Left renal cortex interstitium (tissue), 4 donors: ENCODE data around the gene CAMTA1. TPM values are rescaled to one million over a fixed set of nuclear protein-coding genes. Genes with fewer than 3 reads are reported as not detected.

Experiments used
- DNase-seq, 4 donors: peaks; one replicate each; pipeline ENCODE4 v3.0.0-alpha.2; 2013; ENCODE audit warnings: low read depth in 4 of 4, low spot score in 2 of 4, missing footprints in 1 of 4
- polyA plus RNA-seq, 4 donors: library from polyadenylated mRNA; unstranded; fragments of 120-200 nt; gene quantifications; one replicate each; pipeline ENCODE4 v1.2.1, GENCODE V29; 2013; ENCODE audit not compliant: insufficient read length in 4 of 4

Gene CAMTA1
- polyA plus RNA-seq, 4 donors: 76.8 to 91.3 (median 85.3) TPM

DNA sequence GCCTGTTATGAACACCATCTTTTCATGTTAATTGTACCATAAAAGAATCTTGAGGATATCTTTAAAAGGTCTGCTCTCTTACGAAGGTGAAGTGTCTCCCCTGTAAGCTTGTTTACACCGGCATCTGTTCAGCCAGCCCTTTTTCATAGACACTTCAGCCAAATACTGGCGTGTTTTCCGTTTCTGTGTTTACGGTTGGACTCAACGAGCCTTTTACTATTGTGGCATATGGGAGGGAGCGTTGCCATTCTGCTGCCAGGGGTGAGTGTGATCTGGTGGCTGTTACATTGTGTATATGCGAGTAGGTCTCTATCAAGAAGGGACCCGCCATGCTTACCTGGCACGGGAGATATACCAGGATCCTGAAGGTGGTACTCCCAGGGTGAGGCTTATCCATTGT, 433.8 kb downstream of the CAMTA1 start:
- no peak for DNase-seq

DNA sequence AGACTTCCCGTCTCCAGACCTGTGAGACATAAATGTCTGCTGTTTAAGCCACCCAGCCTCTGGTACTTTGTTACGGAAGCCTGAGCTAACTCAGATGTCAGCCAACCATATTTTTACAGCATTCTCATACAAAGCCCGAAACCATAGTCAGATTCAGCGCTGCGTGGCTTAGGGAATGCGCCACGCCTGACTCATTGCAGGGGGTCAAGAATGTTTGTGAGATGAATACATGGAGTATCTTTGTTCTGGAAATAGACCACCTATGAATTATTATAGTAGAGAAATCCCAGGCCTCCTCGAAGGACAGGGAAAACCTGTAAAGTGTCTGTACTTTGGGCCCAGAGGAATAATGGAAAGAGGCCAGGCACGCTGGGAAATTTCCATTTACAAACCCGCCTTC, 434.8 kb downstream of the CAMTA1 start:
- no peak for DNase-seq

DNA sequence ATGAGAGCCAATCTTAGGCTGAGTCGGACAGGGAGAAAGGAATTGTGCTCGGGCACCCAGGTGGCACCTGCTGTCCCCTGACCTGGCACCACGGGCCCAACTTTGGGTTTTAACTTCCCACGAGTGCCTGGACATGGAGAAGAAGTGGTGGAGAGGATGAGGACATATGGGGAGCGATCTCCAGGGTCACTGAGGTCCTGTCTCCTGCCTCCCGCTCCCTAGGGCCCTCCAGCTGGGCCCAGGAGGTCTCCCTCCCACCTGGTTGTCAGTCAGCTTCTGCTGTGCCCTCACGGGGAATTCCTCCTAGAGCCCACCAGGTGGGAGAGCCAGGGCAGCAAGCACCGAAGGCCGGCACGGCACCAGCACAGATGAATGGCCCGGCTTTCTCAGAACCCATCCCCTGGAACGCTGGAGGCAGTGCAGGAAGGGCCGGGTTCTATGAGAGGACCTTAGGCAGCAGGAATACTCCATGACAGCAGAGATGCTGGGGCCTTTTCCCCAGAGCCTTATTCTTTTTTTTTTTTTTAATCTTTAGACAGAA, 435.5 kb downstream of the CAMTA1 start:
- no peak for DNase-seq

DNA sequence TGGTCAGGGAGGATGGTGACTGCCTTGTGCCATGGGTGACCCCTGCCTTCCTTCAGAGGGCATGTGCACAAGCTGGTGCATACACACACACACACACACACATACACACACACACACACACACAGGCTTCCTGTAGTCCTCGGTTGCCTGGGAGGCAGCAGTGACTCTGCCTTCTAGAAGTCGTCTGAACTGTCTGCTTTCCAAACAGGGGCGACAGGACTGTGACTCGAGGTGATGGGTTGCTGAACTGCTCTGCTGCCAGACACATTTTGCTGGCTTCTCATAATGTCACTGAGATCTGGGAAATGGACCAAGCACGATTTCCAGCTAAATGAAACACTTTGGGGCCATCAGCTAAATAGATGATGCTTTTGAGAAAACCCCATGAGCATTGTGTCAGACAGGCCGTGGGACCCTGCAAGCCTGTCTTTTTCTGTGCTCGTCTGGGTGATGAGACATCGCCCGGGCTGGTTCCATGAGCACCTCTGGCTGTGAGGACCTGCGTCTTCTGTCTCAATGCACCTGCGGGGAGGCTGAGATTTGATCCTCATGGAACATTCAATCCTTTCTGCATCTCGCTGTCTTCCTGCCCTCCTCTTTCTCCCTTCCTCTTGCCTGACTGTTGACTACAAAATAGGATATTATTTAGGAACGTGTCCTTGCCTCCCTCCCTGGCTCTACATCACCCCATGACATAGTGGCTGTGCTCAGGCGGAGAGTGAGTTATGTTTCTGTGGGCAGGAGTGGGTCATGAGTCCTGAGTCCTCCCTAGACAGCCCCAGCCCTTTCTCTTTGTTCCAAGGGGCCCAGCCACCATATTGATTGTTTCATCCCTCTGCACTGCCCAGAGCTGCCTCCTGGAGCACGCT, 436.8 kb downstream of the CAMTA1 start:
- DNase-seq: no peak

DNA sequence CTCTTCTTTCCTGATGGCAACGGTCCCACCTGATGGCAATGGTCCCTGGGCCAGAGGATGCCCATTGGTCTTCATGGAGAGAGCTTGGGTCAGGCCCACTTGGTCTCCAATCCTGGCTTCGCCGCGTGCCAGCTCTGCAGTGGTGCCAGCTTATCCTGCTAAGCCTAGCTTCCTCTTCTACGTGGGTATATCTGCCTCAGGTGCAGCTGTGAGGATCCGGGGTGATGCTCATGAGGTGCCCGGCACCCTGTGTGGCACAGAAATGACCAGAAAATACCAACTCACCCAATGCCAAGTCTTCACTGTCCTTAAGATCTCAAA, 437.4 kb downstream of the CAMTA1 start:
- no peak for DNase-seq

DNA sequence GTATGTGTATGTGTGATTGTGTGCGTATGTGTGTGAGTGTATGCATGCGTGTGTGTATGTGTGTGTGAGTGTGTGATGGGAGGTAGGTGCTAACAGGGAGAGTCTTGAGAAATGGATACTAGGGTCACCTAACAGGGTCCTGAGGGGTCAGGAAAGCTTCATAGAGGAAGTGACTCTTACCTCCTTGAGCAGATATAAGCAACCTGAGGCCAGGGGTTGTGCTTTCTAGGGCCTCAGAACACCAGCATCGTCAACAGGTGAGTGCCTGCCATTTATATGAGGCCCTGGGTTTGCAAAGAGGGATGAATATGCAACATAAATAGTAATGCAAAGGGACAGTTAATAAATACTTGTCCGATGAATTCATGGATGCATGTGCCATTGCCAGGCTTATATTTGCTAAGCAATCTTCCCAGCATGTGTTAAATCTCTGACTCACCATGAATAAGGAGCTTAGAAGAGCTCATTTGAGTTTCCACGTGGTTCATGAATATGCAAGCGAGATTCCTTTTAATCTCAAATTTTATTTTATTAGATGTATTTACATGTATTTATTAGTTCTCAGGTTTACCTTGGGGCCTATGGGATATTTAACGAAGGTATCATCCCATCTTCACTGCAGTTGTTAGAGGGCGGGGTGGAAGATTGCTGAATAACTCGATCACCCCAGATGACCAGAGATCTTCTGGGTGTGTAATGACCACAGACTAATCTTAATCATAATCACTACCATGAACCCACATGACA, 438.3 kb downstream of the CAMTA1 start:
- DNase-seq: no peak

DNA sequence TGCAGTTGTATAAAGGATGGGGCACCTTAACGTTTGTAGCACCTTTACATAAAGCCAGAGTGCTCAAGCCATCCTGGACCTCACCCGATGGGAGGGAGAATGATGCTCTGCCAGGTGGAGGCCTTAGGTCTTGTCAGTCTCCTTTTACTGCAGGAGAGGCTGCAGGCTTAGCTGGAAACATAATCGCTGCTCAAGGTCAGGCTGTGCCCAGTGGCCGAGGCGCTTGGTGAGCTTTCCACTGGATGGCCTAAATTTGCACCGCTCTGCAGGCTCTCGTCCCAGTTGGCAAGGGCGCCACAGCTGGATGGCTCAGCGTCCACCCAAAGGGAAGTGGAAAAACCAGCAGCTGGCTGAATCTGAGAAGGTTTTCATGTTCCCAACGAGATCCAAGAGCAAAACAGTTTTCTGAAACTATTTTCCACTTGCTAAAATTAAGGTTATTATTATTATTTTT, 438.9 kb downstream of the CAMTA1 start:
- no peak for DNase-seq

DNA sequence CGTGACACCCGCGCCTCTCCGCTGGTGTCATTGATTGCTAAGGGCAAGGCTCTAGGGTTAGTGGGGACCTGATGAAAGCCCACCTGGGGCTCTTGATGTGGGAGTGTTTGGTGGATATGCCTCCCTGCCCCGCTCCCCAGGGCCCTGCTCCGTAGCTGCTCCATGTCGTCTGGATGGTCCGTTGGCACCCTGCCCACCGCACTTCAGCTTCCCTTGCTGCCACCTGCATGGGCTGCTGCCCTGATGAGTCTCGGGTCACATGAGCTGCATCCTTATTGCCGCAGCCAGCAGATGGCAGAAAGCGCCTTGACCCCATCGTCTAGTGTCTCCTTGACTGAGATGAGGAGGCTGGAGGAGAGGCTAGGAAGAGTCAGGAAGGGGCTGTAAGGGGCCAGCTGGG, 439.4 kb downstream of the CAMTA1 start:
- DNase-seq: no peak

DNA sequence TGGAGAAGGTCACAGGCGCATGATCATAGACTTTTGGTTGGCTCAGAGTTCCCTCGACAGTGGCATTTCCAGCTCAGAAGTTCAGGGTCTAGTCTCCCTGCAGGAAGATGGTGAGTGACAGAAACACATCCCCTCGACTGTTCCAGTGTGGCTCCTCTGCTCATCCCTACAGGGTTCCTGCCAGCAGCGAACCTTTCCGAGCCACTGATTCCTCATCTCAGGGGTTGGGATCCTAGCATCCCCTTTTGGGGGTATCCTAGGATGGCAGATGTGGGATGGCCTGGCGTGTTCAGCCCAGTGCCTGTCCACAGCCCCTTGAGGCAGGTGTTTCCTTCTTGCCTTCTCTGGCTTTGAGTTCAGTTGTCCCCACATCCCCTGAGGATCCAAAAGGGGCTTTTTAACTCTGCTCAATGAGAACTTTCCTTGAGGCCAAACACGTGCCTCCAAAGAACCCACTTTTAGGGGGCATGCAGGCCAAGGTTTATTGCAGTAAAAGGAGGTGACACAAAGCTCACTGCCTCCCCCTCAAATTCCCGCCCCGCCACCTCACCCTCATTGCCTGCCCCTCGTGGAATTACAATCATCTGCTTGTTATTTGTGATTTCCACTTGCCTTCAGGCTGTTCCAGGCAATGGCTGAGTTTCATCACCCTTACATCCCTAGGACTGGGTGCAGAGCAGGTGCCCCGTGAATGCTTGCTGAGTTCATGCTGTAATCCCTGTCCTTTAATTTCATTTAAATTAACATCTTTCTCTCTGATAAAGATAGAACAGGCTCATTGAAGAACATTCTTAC, 440.7 kb downstream of the CAMTA1 start:
- no peak for DNase-seq

DNA sequence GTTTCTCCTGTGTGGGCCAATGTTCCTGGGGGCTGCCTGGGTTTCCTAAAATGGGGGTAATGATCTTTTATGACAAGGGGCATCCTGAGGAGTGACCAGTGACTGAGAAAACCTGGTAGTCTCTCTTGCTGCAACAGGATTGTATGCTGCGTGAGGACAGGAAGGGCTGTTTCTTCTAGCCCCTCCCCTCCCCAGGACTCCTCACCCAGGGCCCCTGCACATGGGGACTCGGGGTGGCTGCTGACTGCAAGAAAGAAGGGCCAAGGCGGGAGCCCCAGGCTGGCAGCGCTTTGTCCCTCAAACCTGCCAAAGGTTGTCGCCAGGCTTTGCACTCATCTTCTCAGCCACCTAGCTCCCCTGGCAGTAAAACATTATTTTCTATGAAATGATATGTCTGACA, 442.4 kb downstream of the CAMTA1 start:
- no peak for DNase-seq

DNA sequence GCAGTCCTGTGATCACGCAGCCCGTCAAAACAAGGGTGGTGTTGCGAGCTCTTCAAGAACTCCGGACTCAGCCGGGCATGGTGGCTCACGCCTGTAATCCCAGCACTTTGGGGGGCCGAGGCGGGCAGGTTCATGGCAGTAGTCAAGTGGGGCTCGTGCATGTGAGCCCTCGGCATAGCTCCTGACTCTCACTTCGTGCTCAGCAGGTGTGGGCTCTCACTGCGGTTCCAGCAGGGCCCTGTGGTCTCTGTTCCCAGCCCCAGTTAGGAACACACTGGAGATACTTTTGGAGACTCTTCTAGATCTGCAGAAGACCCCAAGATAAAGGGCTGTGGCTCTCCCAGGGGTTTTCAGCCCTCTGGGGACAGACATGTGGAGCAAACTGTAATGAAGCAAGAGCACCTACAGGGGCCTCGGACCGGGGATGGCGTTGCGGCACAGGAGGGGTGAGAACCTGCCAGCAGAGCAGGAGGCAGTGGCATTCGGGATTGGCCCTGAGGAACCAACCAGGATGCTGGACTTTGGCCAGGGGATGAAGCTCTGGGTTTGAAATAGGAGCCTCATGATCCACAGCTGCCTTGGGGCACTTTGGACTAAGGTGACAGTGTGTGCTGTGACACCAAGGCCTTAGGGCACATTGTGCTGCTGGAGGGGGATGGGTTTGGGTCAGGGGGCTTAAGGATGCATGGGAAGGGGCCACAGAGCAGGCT, 443.2 kb downstream of the CAMTA1 start:
- DNase-seq: no peak

DNA sequence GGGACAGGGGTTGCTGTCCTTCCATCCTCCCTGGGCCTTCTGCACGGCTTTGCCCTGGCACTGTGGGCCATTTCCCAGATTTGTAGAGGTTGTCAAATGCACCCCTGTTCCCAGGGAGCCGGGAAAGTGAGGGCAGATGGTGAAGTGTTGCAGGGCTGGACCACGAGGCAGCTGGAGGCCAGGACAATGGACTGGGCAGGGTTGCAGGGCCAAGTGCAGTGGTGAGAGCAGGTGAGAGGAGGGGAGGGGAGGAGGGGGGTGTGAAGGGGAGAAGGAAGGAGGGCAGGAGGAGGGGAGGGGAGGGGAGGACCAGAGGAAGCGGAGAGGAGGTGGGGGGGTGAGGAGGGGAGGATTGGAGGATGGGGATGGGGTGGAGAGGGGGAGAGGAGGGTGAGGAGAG, 443.9 kb downstream of the CAMTA1 start:
- no peak for DNase-seq

DNA sequence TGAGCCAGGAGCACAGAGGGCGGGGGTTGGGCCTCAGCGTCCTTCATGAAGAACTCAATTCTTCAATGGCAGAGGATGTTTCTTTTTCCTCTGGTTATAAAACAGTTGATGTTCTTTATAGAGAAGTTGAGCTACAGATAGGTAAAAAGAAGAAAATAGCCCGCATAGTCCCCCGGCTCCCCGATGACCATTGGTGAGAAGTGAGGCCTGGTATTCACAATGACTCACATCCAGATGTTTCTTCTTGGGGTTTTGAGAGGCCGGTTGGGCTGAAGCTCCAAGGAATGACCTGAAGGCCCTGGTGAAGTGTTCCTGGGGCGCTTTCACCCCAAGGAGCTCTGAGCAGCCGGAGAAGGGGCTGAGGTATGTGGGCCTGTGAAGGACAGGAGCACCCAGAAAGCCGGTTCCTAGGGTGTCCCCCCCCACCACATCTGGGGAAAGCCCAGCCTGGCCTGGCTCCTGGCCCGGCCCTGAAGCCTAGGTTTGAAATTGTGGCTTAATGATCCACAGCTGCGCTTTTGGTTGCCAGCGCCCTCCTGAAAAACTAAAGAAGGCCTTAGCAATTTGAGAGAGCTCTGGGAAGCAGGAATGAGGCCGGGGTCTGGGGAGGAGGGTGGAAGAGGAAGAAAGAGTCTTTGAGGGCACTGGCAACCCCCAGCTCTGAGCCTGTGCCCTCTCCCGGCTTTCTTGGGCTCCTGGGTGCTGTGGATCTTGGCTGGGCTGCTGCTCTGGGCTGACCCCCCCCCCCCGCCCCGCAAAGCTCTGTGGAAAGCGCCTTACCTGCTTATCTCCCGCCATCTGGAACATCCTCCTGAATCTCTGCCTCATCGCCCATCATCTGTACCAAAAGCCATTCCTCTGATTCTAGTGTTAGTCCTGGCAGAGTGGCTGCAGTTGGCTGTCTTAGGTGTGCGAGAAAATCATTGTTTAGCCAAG, 444.7 kb downstream of the CAMTA1 start:
- no peak for DNase-seq

DNA sequence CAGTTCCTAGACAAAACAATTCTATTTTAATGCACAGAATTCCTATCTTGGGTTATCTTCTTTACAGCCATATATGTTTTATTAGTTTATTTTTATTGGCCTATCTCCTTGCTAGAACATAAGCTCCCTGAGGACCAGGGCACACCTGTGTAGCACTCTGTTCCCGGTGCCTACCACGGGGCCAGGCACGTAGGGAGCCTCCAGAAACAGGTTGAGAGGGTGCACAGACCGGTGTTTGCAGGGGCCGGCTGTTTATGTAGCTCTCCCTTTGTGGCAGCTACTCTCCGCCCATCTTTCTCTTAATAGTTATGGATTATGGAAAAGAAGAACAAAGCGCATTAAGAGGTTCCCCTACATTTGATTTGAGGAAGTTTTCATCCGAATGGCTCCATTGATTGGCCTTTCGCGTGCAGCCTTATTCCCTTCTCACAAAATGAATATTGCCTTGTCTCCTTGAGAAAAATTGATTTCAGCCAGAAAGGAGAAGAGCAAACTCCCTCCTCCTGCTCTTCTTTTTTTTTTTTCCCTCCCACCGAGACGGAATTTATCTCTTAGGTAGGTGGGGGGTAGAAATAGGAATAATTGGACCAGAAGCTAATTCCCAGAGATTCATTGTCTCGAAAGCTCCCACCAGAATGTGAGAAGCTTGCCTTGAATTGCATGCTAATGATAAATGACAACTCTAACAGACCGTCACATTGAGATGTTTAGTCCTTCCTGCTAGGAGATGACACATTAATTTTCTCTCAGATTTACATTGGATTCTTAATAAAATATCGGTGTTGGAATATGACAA, 447.4 kb downstream of the CAMTA1 start:
- no peak for DNase-seq

DNA sequence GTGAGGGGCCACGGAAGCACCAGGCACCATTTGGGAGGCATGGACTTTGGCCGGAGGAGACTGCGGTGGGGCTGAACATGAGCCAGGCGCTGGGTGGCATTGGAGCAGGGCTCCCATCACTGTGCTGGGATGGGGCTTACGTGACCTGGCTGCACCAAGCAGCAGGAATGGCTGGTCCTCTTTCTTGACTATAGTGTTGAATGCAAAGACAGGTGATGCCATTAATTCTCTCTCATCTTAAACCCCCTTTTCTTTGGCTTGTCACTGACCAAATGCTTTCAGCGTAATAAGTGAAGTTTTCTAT, 447.9 kb downstream of the CAMTA1 start:
- DNase-seq: no peak

DNA sequence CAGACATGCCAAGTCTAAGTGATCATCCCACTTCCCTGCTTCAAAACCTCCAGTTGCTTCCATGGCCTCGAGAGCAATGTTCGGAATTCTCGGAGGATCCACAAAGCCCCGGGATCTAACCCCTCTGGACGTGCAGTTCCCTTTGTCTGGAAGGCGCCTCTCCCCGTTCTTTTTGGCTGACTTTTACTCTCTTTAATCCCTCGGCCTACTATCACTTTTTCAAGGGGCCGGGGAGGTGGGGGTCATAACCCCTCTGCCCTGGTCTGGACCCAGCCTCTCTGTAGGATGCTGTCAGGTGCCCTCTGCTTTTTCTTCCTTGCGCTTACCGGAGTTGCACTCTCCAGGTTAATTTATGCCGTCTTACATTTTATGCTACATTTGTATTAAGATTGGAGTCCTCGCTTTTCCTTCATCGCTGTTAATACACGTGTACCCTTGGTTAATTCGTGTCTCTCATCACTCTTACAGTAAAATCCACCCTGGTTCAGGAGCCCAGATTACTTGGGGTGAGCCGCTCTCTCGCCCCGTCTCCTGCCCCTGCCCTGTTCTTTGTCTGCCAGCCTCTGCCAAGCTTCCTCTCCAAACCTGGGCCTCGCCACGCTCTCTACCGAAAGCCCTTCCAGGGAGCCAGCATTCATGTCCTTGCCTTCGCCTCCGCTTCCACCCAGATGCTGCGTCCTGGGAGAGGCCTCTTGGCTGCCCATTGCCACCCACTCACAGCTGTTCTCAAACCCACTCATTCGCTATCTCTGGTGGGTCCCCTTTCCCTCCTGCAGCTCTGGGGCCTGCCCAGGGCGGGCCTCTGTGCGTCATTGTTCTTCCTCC, 448.6 kb downstream of the CAMTA1 start:
- no peak for DNase-seq

DNA sequence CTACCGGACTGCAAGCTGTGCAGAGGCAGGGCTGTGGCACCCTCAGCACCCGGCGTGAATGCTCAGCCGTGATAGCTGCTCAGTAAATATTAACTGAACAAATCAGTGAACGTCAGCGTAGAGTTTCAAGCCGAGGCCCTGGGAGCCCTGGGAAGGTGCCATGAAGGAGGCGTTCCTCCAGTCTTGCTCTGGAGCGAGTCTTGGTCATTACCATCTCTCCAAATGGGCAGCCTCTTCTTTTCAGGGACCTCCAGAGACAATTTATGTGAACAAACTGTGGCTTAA, 449.2 kb downstream of the CAMTA1 start:
- no peak for DNase-seq

DNA sequence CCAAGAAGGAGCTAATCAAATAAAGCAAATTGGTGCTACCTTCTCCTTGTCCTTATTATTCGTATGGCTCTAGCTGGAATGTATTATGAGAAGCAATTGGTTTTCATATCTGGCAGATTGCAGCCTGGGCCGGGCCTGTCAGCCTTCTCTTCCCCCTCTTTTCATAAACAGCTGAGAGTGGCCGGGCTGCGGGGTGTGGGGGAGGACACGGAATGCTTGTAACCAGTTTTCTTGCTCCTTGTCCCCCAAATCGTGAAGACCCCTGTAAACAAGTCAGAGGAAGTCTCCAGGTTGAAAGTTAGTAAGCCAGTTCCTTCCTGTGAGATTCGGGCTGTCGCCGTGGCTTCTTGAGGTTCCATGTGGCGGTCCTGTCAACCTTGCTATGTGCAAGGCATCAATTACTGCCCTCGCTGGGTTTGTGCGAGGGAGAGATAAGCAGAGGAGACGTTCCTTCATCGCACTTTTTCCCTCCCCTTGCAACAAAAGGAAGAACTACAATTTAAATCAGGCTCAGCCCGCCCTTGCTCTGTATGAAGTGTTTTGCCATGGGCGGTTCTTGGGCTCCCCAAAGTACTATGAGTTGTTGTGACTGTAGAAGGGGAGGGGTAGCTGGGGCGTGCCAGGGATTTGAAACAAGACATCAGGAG, 450.7 kb downstream of the CAMTA1 start:
- no peak for DNase-seq
